LNCAP (cell line): Measurements from ENCODE around the gene ARHGAP18.

Source experiments
- TF ChIP-seq, protein P1 (sequence below): fragments of 450-650 bp; IDR thresholded peaks from 2 replicates; pipeline ENCODE4 v1.5.1; 2017; ENCODE audit warnings: mild to moderate bottlenecking

The ARHGAP18 gene

DNA sequence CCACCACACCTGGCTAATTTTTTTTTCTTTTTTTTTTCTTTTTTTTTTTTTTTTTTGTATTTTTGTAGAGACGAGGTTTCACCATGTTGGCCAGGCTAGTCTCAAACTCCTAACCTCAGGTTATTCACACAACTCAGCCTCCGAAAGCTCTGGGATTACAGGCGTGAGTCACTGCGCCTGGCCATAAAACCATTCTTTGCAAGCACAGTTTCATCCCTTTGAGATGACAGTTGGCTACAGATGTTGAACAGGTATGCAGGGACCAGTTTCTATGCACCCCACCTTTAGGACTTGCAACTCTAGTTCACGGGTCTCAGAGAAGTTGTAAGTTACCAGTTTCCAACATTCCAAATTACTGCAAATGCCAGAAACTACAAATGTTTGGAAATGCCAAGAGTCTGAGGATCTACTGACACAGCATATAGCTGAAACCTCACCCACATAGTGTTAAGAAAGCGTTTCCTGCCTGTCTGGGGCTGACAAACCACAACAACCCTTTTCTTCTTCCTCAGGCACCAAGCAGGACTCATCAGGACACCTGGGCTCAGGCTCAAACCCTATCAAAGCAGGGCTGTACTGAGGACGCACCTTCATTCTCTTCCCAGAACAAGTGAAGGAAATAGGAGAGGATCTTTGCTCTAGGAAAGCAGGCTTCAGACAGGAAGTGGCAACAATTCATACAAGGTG lies 22.9 kb downstream of the ARHGAP18 start:
- TF ChIP-seq, protein P1, sequence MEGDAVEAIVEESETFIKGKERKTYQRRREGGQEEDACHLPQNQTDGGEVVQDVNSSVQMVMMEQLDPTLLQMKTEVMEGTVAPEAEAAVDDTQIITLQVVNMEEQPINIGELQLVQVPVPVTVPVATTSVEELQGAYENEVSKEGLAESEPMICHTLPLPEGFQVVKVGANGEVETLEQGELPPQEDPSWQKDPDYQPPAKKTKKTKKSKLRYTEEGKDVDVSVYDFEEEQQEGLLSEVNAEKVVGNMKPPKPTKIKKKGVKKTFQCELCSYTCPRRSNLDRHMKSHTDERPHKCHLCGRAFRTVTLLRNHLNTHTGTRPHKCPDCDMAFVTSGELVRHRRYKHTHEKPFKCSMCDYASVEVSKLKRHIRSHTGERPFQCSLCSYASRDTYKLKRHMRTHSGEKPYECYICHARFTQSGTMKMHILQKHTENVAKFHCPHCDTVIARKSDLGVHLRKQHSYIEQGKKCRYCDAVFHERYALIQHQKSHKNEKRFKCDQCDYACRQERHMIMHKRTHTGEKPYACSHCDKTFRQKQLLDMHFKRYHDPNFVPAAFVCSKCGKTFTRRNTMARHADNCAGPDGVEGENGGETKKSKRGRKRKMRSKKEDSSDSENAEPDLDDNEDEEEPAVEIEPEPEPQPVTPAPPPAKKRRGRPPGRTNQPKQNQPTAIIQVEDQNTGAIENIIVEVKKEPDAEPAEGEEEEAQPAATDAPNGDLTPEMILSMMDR = no peak

DNA sequence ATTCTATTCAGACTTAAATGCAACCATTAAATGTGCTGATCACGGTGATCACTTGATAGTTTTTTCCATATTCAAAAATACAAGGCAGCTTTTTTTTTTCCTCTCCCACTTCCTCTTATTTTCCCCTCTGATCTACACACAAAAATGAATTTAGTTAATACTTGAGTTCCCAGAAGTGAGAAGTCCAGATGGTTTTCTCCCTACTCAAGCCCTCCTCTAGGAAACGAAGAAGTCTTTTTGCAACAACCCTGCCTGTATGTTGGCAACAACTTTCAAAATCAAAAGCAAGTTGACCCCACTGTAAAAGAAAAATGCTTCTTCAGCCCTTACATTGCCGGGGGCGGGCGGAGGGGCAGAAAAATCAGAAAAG lies 24.3 kb downstream of the ARHGAP18 start:
- TF ChIP-seq, protein P1 = no peak

DNA sequence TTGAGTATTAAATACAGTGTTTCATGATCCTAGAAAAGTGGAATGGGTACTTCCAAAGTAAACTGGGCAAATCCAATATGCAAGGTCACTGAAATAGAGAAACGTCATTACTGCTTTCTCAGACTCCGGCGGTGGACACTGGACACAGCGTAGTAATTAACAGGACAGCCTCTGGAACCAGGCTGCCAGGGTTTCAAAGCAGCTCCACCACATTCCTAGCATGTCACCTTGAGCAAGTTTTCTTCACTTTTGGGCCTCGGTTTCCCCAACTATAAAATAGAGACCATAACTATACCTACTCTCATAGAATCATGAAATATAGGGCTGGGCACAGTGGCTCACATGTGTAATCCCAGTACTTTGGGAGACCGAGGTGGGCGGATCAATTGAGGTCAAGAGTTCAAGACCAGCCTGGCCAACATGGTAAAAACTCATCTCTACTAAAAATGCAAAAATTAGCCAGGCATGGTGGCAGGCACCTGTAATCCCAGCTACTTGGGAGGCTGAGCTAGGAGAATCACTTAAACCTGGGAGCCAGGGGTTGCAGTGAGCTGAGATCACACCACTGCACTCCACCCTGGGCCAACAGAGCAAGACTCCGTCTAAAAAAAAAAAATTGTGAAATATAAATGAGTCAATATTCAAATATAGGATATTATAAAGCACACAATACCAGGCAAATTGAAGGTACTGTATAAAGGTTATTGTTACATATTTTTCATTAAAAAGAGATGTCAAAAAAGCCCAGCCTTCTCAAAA lies 24.9 kb downstream of the ARHGAP18 start:
- TF ChIP-seq, protein P1 = no peak

DNA sequence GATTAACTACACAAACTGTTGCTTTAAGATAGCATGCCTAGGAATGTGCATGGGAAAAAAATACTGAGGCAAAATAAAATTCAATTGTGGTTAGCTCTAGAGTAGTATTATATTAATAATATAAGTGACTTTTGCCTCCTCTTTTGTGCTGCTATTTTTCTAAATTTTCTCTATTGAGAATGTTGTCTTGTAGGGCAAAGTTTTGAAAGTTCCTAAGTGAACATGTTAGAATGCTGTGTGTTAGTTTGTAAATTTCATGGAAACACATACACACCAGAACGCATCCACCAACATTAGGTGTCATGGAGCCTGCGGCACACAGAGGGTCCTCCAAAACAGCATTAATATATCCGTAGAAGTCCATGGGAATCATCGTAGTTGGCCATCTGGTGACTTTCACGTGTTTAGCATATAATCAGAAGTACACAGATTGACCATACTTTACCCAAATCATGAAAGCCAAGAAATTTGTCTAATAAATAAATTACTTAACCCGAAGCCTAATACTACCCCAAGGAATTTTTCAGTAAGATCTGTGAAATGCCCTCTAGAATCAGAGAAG lies 25.6 kb downstream of the ARHGAP18 start:
- TF ChIP-seq, protein P1 = no peak

DNA sequence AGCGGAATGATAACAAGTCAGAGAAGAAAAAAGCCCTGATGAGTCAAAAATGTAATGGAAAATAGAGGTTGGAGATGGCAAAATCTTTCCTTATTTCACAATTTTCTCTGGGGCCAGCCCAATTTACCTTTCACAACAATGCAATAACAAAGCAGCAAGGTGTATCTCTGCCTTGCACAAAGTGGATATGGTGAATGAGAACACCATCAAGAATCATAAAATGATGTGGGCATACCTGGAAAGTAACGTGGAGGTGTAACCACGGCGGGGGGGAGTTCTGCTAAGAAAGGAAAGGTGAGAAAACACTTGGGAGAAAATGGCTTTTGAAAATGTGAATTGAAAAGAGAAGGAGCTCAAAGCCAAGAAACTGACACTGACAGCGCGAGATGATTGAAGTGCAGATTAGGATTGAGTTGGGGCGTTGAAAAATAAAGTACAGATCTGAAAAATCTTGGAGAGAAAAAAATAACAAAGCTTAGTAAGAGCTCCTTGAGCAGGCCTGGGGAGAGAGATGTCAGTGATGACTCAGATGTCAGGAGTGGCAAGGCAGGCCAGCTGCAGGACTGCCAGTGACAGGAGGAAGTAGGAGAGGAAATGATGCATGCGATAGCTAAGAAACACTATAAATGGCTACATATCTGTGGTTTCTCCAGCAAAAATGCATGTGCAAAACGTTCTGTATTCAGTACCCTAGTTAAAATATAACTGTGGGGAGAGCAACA lies 26.2 kb downstream of the ARHGAP18 start:
- TF ChIP-seq, protein P1 = no peak

DNA sequence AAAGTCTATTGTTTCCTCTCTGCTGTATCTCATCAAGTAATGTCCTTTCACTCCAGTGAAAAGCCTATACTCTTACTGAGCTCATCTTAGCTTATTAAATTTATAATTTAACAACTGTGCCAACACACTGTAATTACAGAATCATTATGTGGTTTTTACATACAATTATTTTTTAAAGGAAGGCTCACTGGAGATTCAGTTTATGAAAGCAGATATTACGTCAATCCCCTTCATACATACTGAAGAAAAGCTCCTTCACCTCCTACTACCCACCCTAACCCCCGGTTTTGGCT lies 28.1 kb downstream of the ARHGAP18 start:
- TF ChIP-seq, protein P1 = no peak

DNA sequence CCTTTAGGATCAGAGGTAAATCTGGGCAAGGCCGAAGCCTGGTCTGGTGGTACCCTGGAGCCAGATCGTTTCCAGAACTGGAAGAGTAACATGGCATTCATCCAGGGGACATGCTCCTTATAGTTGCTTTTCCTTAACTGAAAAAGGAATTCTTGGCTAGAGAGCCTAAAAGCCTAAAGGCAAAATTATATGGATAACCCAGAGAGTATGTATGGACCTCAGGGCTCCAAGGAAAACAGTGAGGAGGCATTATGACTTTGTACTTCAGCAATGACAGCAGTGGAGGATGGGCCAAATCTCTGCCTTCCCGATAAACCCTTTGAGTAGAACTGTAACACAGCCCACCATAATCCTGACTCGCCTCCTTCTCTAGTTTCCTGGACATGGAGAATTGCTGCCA lies 29.3 kb downstream of the ARHGAP18 start:
- TF ChIP-seq, protein P1 = no peak
